Epidermal melanocyte (primary cell): ENCODE measurements around the gene UBXN7.
"Not testable (repeated sequence)": the region's sequence is repeated elsewhere in the genome, so short reads cannot be mapped to it uniquely, and the experiment has no call there.

Experiments
- DNase-seq: peaks from one replicate; pipeline ENCODE4 v3.0.0; 2011; ENCODE audit warnings: low spot score; ENCODE audit not compliant: insufficient read length

UBXN7 gene

GRCh38 chr3:196317687-196318467 lies 114.3 kb downstream of the UBXN7 start, which contains the start of gene DYNLT2B:
Gene DYNLT2B, minus strand, starts transcription at chr3:196318240. Its CDS starts 88 bp downstream, at chr3:196318152.
- DNase-seq, result peak; percentile 98

- not testable (repeated sequence) for DNase-seq
Measured at GRCh38 chr3:196316799-196317686, 115.2 kb downstream of the UBXN7 start.

GRCh38 chr3:196315821-196316220 lies 116.4 kb downstream of the UBXN7 start:
- no peak for DNase-seq

- no peak for DNase-seq
Measured at GRCh38 chr3:196314597-196314996, 117.6 kb downstream of the UBXN7 start.

GRCh38 chr3:196314086-196314485 lies 118.1 kb downstream of the UBXN7 start:
- not testable (repeated sequence) for DNase-seq

DNA sequence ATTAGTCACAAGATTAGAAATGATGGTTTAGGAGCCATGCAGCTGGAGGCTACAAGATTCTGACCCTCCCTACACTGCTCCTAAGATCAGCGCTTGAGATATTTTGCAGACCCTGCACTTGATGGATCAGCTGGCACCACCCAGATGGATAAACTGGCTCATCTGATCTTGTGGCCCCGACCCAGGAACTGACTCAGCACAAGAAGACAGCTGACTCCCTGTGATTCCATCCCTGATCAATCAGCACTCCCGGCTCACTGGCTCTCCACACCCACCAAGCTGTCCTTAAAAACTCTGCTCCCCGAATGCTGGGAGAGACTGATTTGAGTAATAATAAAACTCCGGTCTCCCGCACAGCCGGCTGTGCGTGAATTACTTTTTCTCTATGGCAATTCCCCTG lies 129.3 kb downstream of the UBXN7 start:
- DNase-seq, result not testable (repeated sequence)

DNA sequence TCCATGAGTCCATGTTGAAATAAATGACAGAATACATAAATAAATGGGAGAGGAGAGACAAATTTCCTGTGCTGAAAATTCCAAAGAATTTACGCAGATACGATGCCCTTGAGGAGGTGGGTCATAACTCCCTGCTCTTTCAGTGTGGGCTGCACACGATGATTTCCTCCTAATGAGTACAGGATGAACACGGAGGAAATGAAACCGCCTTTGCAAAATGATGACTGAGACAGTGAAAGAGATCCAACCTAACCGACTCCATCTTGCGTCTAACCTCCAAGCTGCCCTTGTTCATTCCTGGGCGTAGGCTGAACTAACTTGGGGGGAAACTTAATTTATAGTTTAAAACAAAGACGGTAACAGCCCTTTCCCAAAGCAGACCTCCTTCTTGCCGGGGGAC lies 129.7 kb downstream of the UBXN7 start:
- DNase-seq, result not testable (repeated sequence)

- no peak for DNase-seq
Measured at GRCh38 chr3:196298521-196298920, 133.7 kb downstream of the UBXN7 start.
